NCI-H187 treated with DMSO at 0.1 percent for 48 hours (cell line): Measurements from ENCODE around the gene ADAMTSL4.
"Not testable (repeated sequence)": the region's sequence is repeated elsewhere in the genome, so short reads cannot be mapped to it uniquely, and the experiment has no call there.

ENCODE experiments used
- DNase-seq: peaks from one replicate; lab custom pipeline; 2025; lab: John Stamatoyannopoulos, UW

ADAMTSL4 gene

DNA sequence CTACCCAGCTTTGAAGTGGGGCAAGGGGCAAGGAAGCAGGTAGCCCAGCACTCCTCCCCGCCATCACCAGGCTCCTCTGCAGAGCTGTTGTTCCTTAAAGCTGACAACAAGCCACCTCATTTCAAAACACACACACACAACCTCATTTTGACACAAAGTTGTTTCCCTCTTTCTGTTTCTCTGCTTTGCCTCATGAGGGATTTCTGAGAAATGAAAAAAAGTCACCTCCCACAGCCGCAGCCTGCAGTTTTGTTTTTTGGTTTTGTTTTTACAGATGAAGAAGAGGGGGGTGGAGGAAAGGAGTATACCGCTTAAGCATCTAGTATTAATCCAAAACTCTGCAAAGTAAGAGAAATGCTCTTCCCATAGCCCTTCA is 18.1 kb downstream of the ADAMTSL4 start:
- no peak for DNase-seq

DNA sequence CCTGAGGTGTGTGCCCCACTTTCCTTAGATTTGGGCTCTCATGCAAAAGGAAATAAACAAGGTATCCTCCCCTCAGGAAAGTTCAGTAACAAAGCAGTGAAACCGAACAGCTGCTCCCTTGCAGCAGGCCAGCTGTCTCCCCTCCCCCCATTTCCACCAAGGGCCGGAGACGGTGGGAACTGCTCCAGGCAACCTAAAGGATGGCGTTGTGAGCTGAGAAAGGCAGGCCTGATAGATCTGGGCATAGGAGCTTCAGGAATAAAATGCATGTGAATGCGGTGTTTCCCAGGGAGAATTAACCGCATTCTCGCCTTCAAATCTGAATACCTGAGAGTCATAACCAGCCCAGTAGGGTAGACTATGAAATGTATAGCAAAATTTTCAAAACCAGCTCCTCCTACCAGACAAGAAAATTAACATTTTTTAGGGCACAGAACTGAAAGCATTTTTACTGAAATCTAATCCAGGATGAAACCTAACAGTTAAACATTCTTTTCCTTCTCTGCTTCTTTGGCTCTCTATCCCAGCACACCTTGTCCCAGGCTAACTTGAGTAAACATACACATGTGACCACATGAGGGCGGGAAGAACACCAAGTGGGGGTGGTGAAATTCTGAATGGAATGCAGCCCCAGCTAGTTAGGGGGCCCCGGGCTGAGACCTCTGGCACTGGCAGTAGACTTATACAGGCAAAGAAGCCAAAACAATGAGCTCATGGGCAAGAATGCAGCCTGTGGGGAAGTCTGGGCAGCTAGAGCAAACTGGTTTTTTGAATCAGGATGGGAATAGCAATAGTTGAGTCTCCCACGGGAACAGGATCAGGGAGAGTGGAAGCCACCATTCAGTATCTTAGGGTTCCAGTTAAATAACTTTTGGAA is 18.7 kb downstream of the ADAMTSL4 start:
- no peak for DNase-seq

DNA sequence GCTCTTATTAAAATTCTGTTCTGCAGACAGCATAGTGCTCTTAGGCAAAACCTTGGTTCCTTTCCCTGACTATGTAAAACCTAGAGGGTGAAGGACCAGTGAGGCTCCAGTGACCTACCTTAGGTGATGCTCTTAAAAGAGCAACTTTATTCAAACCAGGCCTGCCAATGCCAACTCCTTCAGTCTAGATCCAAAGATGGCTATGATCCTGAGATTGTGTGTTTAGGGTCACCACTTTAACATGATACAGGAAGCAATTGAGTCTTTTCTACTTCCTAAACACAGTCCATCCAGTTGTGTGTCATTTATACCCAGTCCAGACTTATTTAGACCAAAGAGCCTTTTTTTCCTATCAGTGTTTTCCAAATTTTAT is 19.4 kb downstream of the ADAMTSL4 start:
- no peak for DNase-seq

DNA sequence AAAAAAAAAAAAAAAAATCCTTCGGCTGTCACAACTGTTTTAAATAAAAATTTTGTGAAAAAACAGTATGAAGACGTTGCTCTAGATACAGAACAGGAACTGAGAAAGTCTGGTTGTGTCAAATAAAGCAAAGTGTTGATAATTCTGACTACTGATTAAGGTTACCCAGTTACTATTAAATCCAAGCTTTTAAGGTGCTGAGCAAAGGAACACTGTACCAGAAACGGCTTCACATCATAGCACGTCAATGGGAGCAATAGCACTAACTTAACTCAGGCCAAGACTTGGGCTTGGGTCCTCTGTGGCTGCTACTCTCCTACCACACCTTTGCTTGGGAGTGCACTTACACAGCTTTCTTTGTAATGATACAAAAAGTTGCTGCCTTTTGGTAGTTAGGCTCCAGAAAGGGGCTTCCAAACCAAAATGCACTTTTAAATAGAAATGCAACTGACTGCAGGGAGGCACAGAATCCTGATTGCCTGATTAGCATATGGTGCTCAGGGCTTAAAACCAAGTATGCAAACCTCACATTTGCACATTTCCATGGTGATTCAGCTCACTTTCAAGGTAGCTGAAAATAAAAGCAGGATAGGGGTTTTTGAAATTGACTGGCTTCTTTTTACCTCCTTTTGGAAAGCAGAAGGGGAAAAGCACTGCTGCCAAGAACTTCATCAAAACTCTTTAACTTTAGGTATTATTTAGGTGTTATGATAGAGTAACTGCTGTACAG is 23.9 kb downstream of the ADAMTSL4 start:
- DNase-seq, result no peak

DNA sequence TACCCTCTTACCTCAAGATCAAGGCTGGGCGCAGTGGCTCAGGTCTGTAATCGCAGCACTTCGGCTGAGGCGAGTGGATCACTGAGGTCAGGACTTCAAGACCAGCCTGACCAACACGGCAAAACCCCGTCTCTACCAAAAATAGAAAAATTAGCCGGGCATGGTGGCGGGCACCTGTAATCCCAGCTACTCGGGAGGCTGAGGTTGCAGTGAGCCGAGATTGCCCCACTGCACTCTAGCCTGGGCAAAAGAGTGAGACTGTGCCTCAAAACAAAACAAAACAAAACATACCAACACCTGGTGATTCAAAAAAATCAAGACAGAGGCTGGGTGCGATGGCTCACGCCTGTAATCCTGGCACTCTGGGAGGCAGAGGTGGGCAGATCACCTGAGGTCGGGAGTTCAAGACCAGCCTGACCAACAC is 24.5 kb downstream of the ADAMTSL4 start:
- DNase-seq, result not testable (repeated sequence)

DNA sequence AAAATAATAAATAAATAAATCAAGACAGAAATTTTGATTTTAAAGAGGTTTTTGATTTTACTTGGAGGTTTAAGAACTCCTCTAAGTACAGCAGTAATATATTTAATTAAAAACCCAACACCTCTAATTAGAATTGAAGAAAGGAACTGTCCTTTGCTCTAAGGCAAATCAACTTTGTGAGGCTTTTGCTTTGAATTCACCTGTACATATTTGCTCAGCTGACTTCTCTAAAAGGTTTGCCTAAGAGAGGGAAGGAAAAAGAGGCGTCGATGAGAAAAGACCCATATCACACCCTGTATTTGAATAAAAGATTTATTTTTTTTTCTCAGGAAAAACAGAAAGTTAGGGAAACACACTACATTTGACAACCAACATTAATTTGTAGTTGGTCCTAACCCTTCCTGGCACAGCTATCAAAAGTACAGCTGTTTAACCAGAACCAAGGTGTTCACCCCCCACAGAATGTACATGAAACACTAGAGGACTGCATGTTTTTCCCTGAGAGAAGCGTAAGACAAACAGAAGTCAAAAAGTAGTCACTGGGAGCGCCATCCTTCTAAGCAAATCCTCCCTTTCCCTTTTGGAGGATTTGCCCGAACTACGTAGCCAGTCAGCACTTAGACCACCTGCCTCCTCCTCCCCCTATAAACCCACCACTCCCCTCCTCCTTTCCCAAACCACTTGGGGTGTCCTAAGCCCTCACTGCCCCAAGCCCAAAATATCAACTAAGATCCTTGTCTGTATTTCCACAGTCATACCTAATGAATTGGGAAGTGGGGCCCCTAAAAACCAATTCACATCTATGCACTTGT is 25.3 kb downstream of the ADAMTSL4 start:
- no peak for DNase-seq

DNA sequence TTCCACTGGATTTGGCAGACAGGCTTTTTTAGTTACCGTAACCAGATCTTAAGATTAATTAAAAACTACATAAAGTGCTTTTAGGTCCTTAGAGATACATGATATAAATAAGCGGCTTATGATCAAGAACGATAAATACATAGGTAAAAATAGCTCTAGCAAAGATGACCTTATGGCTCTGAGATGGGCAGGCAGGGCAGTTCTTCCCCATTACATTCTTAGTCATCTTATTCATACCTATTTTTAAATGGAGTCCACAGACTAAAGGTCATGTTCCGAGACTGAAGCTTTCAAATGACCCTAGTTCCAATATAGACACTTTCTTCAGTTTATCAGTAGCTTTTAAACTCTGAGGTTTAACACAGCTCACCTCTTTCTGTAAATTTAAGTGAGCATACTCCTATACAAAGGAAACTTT is 25.9 kb downstream of the ADAMTSL4 start:
- no peak for DNase-seq

DNA sequence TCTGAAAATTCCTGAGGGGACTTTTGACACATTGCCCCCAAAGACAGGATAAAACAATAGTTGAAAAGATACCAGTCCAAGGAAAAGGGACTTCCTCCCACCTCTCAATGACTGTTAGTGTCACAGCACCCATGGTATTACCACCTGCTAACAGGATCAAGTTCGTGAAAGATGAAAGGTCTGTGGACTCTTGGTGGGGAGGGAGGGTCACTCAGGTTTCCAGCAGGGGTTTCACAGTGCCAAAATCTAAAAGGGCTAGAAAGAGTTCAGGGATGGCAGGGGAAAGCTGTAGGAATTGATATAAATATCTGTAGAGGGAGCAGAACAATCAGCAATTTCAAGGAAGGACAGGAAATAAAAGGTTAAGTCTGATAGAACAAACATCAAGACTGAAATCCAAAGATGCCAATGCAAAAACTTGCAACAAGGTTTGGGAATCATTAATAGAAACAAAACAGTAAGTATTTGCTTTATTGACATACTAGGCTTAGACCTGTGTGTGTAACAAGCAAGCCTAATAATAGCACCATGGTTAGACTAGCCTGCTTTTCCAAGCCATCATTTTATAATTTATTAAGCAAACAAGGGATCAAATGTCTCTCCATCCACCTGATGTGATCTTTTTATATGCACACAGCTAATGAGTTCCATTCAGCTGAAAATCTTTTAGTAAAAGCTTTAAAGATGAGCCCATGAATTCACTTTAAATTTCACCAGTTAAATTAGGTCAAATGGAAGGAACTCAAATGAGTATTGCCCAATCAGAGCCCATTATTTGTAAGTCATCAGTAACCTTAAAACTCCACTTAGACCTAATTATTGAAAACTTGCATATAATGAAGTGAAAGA is 26.5 kb downstream of the ADAMTSL4 start:
- no peak for DNase-seq

DNA sequence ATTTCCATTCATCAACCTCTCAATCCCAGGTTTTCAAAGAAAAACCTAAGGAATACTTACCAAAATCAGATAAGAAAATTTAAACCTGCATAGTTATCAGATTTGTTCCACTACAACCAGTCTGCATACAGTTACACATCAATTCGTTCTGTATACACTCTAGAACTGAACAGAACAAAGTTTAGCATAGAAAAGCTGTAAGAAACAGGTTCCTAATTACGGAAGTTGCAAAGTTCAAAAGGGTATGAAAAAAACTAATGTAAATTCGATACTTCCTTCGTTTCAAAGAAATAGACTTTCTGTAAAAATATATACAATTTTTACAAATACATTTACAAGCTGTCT is 27.1 kb downstream of the ADAMTSL4 start:
- DNase-seq, result no peak

DNA sequence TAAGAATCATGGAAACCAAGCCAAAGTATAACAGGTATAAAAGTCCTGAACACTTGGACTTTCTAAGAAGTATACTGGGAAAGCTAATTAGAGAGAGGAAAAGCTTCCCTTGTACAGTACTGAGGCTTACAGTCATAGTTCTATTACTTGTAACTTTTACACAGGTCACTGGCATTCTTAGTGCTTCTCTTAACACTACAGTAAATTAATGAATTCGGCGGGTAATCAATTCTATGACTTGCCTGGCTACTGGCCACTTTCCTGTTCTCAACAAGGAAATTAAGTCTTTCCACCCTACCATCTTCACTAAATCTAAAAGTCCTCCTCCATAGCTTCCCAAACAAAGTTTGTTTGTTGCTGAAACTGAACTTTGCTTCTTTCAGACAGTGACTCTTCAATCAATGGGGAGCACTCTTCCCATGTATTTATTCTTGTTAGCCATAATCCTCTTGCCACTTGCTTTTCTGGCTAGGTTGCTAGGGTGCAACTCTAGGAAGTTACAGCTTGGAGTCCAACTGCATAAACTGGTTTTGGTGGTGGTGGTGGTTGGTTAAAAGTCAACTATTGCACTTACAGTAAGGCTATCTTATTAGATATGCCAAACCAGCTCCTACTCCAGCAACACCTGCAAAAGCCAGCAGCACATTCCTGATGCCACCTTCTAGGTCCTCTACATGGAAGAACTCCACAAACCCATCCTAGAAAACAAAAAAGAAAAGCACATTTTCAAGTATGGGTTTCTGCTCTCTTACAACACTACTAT is 27.8 kb downstream of the ADAMTSL4 start:
- DNase-seq, result no peak

DNA sequence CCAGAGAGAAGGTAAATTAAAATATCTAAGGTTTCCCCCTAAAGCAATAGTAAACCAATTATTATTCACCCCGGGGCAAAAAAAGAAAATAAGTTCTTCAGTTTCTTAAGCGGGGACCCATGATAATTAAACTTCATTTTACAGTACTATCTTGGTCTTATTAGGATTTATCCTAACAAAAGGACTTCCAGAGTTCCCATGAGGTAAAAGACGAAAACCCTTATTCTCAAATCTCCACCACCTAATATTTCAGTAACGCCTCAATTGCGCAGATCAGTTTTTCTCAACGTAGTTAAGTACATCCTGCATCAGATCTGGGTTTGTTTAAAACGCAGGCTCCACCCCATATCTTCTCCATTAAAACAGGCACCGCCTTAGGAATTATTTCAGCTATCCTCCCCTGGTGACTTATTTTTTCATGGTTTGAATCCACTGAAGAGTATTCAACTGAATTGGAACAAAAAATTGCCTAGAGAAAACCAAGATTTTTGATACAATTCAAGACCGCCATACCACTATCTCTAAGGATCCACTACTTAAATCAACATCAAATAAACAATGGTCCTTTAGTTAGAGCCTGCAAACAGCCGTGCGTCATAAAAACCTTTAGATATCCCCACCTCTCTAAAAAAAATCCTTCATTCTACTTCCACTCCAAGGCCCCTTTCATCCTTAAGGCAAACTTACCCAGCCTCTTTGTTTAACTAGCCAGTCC is 28.5 kb downstream of the ADAMTSL4 start:
- no peak for DNase-seq

DNA sequence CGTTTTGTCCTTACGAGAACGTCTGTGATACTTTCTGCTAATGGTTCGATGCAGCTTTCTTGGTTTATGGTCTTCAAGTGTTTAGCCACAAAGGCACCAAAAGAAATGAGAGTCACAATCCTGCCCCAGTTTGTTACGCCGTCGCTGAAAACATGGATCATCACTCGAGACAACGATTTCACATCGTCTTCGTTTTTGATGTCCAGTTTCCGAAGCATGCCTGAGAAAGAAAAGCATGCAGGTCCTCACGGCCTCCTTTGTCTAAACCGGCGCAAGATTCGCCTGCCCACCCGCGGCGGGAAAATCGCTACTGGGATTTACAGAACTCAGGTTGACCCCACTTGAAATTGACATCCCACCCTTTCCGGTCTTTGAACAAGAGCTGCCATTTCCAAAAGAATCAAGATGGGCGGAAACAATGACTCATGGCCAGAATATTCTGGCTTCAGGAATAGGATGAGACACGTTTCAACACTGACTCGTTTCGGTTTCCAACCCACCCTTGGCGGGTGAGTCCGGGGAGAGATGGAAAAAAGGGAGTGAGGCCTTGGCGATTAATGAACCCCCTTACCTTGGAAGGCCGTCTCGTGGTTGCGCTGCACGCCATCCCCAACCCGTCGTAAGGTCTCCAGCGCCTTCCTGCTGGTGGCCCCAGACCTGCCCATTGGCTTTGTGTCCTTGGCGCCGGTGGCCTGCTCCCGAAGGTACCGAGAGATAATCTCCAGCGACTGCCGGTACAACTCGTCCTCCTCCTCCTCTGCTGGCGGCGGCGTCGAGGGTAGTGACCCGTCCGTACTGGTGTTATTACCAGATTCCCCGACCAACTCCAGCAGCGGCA is 29.3 kb downstream of the ADAMTSL4 start:
- DNase-seq, result no peak

DNA sequence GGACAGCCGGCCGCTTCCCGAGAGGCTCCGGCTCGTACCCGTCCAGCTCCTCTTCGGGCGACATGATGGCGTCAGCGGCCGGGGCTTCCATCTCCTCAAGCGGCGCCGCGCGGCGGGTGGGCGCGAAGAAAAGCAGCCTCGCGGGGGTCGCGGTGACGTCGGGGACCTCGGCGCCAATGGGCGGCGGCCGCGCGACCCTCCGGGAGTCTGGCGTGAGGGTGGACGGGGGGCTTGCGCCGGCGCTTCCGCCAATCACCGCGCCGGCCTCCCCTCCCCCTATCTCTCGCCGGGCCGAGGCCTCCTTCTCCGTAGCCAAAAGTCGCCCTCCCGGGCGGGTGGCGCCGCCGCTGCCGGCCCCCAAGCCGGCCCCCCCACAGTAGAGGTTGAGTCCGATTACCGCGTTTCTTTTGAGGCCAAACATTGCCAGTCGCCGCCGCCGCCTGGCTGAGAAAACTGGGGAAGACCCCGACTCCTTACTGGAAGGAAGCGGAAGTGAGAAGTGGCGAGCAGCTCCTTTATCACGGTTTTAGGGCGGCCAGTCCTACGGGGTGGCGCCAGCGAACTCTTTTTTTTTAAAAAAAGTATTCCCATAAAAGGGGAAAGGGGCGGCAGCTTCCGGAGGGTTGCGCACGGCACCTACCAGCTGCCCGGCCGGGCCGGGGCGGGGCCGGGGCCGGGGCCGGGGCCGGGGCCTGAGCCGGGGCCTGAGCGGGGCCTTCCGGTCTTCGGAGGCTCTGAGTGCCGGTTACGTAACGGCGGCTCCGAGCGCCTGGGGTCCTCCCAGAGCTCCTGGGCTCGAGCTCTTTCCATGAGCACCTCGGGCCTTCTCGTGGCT is 30.1 kb downstream of the ADAMTSL4 start, which contains the start of gene MCL1:
TSS of gene MCL1 (minus strand) at position 501 of the 835 bp plus-strand sequence. CDS start at position 421, 80 bp downstream.
- peak; percentile 95 for DNase-seq

DNA sequence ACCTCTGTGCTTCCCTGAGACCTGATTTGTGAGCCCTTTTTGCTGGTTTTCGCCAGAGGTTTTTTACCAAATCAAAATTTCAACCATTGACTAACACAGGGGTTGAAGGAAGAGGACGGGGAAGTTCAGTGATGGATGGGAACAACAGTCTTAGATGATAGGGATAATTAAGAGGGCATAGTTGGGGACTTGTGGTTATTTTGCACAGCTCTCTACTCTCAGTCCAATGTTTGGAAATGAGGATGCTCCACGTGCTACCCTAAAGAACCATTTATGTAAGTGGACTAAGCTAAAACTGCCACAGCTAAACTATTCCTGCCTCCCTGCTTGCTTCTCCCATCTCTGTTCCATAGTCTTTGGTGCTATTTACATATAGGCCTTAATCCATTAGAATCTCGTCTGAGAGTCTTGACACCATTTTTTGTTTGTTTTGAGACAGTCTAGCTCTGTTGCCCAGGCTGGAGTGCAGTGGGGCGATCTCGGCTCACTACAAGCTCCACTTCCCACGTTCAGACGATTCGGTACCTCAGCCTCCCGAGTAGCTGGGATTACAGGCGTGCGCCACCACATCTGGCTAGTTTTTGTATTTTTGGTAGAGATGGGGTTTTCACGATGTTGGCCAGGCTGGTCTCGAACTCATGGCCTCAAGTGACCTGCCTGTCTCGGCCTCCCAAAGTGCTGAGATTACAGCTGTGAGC is 30.9 kb downstream of the ADAMTSL4 start:
- no peak for DNase-seq

DNA sequence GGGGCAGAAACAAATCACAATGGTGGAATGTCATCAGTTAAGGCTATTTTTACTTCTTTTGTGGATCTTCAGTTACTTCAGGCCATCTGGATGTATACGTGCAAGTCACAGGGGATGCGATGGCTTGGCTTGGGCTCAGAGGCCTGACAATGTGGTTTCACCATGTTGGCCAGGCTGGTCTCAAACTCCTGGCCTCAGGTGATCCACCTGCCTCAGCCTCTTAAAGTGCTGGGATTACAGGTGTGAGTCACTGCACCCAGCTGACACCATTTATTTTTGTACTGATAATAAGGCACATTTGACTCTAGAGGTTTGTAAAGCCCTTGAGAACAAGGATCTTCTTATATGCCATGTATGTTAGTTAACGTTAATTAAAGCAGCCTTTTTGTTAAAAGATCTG is 31.8 kb downstream of the ADAMTSL4 start:
- DNase-seq, result not testable (repeated sequence)

DNA sequence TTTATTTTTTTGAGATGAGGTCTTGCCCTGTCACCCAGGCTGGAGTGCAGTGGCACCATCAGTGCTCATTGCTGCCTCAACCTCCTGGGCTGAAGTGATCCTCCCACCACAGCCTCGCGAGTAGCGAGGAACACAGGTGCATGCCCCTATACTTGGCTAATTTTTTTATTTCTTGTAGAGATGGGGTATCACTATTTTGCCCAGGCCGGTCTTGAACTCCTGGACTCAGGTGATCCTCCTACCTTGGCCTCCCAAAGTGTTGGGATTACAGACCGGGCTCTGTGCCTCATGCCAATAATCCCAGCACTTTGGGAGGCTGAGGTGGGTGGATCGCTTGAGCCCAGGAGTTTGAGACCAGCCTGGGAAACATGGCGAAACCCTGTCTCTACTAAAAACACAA is 32.2 kb downstream of the ADAMTSL4 start:
- not testable (repeated sequence) for DNase-seq

DNA sequence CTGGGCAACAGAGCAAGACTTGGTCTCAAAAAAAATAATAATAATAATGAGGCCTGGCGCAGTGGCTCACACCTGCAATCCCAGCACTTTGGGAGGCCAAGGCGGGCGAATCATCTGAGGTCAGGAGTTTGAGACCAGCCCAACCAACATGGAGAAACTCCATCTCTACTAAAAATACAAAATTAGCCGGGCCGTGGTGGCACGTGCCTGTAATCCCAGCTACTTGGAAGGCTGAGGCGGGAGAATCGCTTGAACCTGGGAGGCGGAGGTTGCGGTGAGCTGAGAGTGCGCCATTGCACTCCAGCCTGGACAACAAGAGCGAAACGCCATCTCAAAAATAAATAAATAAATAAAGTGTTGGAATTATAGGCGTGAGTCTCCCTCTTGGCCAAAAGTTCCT is 32.8 kb downstream of the ADAMTSL4 start:
- DNase-seq, result not testable (repeated sequence)

DNA sequence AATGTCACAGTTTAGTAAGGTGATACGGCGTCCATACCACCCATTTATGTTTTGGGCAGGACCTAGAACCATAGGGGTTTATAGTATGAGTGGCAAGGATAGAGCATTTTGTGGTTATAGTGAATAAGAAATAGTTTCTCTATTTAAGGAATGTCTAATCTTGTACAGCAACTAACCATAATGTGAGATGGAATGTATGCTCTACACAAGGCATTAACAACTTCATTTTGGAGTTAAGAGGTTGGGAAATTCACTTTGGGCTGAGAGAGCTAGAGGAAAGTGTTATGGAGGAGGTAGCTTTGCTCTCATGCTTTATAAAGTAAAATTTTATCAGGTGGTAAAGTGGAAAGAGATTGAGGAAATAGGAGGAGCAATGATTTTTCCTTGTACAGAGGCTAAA is 33.2 kb downstream of the ADAMTSL4 start:
- no peak for DNase-seq
